ENCODE results near the gene SLC26A8.
A peak's percentile ranks its signal among the peaks of the same experiment; 100 is the strongest.

The SLC26A8 gene

DNA sequence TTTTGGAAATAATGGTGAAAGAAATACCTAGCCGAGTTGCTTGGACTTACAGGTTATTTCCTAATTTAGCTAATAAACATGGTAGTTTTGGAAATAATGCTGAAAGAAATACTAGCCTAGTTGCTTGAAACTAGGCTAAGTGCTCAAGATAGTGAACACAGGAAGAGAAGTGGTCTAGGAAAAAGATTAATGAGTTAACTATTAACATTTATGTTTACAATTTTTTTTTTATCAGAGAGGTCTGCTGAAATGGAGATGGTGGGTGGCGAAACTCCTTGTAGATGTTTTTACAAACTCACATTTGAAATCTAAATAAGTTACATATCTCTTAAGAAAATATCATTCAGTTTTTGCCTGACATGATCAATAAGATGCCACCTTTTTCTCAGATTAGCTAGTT lies 42.4 kb upstream of the SLC26A8 start:
- Histone ChIP-seq H3K9me3 (no peaks in the 10 kb centered on the region), H3K27ac (peak overlapping the region; percentile 58), H3K27me3 (no peaks in the 10 kb centered on the region), H3K4me3 (ENCODE audit: low read depth in 1 of 2, low read length in 1 of 2) (no peak overlapping the region), H3K4me1 (ENCODE audit: control insufficient read depth in 1 of 2, insufficient read depth in 1 of 2, low read depth in 1 of 2, low read length in 1 of 2) (peaks cover 19 to 34% of the 10 kb centered on the region in 2 experiments), H3K36me3 (peaks cover 18% of the 10 kb centered on the region)
- TF ChIP-seq, protein P1, sequence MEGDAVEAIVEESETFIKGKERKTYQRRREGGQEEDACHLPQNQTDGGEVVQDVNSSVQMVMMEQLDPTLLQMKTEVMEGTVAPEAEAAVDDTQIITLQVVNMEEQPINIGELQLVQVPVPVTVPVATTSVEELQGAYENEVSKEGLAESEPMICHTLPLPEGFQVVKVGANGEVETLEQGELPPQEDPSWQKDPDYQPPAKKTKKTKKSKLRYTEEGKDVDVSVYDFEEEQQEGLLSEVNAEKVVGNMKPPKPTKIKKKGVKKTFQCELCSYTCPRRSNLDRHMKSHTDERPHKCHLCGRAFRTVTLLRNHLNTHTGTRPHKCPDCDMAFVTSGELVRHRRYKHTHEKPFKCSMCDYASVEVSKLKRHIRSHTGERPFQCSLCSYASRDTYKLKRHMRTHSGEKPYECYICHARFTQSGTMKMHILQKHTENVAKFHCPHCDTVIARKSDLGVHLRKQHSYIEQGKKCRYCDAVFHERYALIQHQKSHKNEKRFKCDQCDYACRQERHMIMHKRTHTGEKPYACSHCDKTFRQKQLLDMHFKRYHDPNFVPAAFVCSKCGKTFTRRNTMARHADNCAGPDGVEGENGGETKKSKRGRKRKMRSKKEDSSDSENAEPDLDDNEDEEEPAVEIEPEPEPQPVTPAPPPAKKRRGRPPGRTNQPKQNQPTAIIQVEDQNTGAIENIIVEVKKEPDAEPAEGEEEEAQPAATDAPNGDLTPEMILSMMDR (IDR thresholded peaks at IDR 0.05): no peak

DNA sequence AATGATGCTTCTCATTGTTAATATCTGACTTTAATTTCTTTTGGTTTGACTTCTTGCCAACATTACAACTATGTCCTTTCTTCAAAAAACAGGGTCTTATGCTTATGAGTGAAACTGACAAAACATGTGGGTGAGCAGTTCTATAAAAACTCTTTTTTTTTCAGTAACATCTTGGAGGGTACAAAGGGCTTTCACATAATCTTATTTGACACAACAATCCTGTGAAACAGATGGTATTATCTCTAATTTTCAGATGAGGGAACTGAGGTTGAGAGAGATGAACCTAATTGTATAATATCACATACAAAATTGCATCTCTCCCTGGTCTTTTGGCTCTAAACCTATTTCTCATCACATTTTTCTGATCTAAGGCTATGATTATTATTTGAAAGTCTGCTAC lies 41.5 kb upstream of the SLC26A8 start:
- no peak overlapping the region for H3K4me3 ChIP-seq (ENCODE audit: low read depth in 1 of 2, low read length in 1 of 2)
- H3K9me3 ChIP-seq: no peaks in the 10 kb centered on the region
- H3K4me1 ChIP-seq (ENCODE audit: control insufficient read depth in 1 of 2, insufficient read depth in 1 of 2, low read depth in 1 of 2, low read length in 1 of 2): peaks cover 19 to 34% of the 10 kb centered on the region in 2 experiments
- H3K36me3 ChIP-seq: peaks cover 27% of the 10 kb centered on the region
- TF ChIP-seq, protein P1 (IDR thresholded peaks at IDR 0.05): no peak
- no peaks in the 10 kb centered on the region for H3K27me3 ChIP-seq
- peak overlapping the region; percentile 58 for H3K27ac ChIP-seq

DNA sequence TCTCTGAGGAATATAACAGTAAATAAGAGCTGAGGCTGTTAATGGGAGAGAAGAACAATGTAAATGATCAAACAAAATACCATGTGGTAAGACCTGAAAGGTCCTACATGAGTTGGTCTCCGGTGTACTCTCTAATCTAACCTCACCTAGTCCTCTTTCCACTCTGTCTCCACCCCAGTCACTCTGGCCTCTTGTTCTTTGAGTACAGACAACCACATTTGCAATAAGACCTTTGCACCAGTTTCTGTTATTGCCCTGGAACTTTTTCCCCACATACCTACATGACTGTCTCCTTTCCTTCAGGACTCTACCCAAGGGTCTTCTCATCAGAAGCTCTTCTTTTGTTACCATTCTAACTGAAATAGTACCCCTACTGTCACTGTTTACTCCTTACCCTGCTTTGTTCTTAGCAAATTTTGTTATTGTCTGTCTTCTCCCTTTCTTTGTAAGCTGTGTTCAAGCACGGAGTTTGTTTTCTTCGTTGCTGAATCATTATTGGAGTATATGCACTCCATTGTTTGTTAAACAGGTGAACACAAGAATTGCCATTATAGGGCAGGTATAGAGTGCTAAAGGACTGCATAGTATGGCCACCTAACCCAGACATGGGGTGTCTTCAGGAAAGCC lies 40.4 kb upstream of the SLC26A8 start:
- no peak overlapping the region for H3K4me3 ChIP-seq (ENCODE audit: low read depth in 1 of 2, low read length in 1 of 2)
- H3K4me1 ChIP-seq (ENCODE audit: control insufficient read depth in 1 of 2, insufficient read depth in 1 of 2, low read depth in 1 of 2, low read length in 1 of 2): peaks cover 12 to 32% of the 10 kb centered on the region in 2 experiments
- H3K9me3 ChIP-seq: no peaks in the 10 kb centered on the region
- H3K27ac ChIP-seq: peak overlapping the region; percentile 58
- TF ChIP-seq, protein P1 (IDR thresholded peaks at IDR 0.05): no peak
- H3K36me3 ChIP-seq: peaks cover 37% of the 10 kb centered on the region
- no peaks in the 10 kb centered on the region for H3K27me3 ChIP-seq

DNA sequence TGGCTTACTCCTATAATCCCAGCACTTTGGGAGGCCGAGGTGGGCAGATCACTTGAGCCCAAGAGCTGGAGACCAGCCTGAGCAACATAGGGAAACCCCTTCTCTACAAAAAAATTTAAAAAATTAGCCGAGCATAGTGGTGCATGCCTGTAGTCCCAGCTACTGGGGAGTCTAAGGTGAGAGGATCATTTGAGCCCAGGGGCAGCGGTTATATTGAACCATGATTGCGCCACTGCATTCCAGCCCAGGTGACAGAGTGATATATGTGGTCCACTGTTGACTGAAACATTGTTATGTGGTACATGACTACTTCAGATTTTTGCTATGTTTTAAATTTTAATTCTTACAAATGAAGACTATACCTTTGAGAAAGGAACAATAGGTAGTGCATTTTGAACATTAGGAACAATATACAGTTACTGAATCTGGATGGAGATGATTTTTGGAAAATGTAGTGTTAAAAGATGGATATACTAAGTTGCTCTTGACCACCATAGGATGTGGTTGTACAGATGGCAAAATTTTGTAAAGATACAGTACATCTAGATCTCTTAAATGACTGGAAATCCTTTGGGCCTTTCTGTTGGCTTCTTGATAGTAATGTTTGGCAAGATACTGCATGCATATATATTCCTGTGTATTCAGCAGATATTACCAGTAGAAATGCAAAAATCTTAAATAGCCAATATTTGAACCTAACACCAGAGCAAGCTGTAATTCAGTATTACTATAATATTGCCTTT lies 39.0 kb upstream of the SLC26A8 start:
- Histone ChIP-seq H3K4me1 (ENCODE audit: control insufficient read depth in 1 of 2, insufficient read depth in 1 of 2, low read depth in 1 of 2, low read length in 1 of 2) (peaks cover 8 to 23% of the 10 kb centered on the region in 2 experiments), H3K9me3 (no peaks in the 10 kb centered on the region), H3K36me3 (peaks cover 45% of the 10 kb centered on the region), H3K4me3 (ENCODE audit: low read depth in 1 of 2, low read length in 1 of 2) (no peak overlapping the region), H3K27me3 (no peaks in the 10 kb centered on the region), H3K27ac (peak overlapping the region; percentile 58)
- TF ChIP-seq, protein P1 (IDR thresholded peaks at IDR 0.05): no peak

DNA sequence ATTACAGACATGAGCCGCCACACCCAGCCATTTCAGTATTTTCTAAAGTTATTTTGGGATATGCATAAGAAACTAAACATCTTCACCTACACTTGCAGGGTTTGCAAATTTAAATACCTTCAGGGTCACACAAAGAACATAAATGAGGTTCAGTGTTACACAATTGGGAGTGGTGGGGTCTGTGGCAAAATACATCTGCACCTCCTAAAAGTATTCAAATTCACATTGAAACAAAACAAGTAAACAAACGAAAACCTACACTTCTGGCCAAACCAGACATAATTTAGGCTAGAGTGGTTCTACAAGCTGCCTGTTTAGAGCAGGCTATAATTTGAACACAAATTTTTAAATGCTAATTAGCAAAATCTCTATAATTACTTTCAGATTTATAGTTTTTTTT lies 37.8 kb upstream of the SLC26A8 start:
- Histone ChIP-seq H3K4me3 (ENCODE audit: low read depth in 1 of 2, low read length in 1 of 2) (no peak overlapping the region), H3K9me3 (no peaks in the 10 kb centered on the region), H3K36me3 (peaks cover 45% of the 10 kb centered on the region), H3K27me3 (no peaks in the 10 kb centered on the region), H3K4me1 (ENCODE audit: control insufficient read depth in 1 of 2, insufficient read depth in 1 of 2, low read depth in 1 of 2, low read length in 1 of 2) (peaks cover 8 to 23% of the 10 kb centered on the region in 2 experiments), H3K27ac (peak overlapping the region; percentile 30)
- TF ChIP-seq, protein P1 (IDR thresholded peaks at IDR 0.05): no peak
